ENCODE data around the gene LTBP1.
A peak's percentile ranks its signal among the peaks of the same experiment; 100 is the strongest.
"Not testable (repeated sequence)": the region's sequence is repeated elsewhere in the genome, so short reads cannot be mapped to it uniquely, and the experiment has no call there.

LTBP1 gene

DNA sequence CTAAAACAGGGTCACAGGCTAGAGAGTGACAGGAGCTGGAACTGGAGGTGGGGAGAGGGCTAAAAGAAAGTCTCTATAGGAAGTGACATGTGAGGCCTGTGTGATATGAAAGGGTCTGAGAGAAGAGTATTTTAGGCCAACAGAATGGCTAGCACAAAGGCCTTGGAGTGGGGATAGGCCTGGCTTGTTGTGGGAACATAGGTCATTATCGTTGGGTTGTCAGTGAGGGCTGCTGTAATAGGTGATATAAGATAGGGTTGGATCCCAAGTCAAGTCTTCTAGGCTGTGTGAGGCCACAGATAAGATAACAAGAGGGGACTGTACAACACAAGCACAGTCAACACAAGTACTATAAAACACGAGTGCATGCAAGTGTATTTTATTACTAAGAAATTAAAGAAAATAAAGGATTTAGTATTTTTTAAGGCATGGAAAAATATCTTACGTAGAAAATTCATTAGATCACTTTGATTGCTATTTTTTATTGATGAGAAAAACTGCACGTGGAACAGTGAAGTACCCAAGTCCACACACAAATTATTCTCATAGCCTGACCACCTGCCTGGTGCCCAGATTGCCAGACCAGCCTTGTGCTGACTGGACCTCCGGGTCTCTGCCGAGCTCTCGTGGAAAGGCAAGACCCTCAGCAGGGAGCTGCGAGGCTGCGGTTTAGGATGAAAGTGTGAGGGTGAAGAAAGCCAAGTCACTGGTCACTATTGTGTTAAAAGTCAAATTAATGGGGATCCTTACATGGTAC lies 14.1 kb downstream of the LTBP1 start:
- no peak for DNase-seq (ENCODE audit: low read depth in 2 of 2)

DNA sequence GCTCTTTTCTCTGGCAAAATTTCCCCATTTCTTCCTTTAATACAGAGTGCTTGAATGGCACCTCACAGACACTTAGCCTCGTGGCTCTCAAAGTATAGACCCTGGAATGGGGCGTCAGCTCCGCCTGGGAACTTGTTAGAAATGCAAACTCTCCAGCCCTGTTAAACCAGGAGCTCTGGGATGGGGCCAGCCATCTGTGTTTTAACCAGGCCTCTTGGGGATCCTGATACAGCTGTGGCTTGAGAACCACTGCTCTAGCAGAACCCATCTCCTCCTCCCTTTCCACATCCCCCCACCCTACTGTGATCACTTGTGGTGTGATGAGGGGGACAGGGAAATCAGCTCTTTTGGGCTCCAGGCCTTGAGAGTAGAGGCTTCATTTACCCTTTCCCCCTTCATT lies 15.9 kb downstream of the LTBP1 start:
- no peak for DNase-seq (ENCODE audit: low read depth in 2 of 2)

GRCh38 chr2:32963941-32964340 lies 17.2 kb downstream of the LTBP1 start:
- peak in 1 of 2 experiments; percentile 18 for DNase-seq (ENCODE audit: low read depth in 2 of 2)

DNA sequence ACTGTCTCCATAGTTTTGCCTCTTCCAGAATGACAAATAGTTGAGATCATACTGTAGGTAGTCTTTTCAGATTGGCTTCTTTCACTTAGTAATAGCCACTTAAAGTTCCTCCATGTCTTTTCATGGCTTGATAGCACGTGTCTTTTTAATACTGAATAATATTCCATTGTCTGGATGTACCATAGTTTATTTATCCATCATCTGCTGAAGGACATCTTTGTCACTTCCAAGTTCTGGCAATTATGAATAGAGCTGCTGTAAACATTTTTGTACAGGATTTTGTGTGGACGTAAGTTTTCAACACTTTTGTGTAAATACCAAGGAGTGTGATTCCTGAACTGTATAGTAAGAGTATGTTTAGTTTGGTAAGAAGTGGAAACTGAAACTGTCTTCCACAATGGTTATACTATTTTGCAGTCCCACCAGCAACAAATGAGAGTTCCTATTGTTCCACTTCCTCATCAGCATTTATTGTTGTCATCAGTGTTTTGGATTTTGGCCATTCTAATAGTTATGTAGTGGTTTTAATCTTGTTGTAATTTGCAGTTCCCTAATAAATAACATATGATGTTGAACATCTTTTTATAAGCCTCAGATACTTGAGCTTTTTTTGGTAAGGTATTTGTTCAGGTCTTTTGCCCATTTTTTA lies 18.9 kb downstream of the LTBP1 start:
- no peak for DNase-seq (ENCODE audit: low read depth in 2 of 2)

- DNase-seq (ENCODE audit: low read depth in 2 of 2), result no peak
Observed at GRCh38 chr2:32969444-32970162, 22.9 kb downstream of the LTBP1 start.

DNA sequence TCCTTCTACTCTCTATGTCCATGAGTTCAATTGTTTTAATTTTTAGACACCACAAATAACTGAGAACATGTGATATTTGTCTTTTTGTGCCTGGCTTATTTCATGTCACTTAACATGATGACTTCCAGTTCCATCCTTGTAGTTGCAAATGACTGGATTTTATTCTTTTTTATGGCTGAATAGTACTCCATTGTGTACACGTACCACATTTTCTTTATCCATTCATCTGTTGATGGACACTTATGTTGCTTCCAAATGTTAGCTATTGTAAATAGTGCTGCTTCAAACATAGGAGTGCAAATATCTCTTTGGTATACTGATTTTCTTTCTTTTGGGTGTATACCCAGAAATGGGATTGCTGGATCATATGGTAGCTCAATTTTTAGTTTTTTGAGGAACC lies 27.0 kb downstream of the LTBP1 start:
- DNase-seq (ENCODE audit: low read depth in 2 of 2), result not testable (repeated sequence)

- DNase-seq (ENCODE audit: low read depth in 2 of 2), result no peak
Observed at GRCh38 chr2:32976409-32977063, 29.8 kb downstream of the LTBP1 start.

GRCh38 chr2:32977228-32977758 lies 30.5 kb downstream of the LTBP1 start:
- no peak for DNase-seq (ENCODE audit: low read depth in 2 of 2)

- no peak for DNase-seq (ENCODE audit: low read depth in 2 of 2)
Observed at GRCh38 chr2:32981612-32982011, 34.9 kb downstream of the LTBP1 start.

GRCh38 chr2:32983193-32983924 lies 36.6 kb downstream of the LTBP1 start:
- DNase-seq (ENCODE audit: low read depth in 2 of 2), result not testable (repeated sequence)

GRCh38 chr2:32986480-32986879 lies 39.7 kb downstream of the LTBP1 start:
- no peak for DNase-seq (ENCODE audit: low read depth in 2 of 2)

DNA sequence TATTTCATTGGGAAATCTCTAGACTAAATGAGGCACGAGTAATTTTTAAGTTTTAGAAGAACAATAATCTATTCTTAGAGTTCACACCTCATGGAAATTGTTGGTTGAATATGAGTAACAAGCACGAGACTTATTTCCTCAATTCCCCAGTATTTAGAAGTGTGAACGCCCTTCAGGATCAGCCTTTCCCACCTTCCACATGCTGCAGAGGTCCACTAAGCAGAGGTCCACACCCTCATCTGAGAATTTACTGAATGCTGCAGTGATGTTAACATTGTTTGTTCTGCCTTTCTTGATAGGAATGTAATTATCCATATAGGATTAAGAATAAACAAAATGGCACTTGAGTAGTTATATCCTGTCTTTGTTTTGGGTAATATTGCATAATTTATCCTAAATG lies 41.8 kb downstream of the LTBP1 start:
- no peak for DNase-seq (ENCODE audit: low read depth in 2 of 2)

DNA sequence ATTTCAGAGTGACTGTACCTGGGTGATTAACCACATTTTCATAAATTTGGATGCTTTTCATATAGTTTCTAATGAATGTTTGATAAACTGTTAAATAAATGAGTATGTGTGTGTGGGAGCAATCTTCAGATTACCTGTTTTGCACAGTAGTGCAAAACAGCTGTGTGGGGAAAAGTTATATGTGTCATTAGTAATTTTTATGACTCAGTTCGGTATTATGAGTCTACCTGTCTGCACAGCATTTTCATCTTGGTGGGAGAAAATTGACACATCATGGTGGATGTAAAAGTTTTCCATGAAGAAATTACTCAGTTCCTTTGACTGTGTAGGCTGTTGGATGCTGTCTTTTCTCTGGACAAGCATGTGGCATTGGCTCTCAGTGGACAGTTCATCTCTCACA lies 43.8 kb downstream of the LTBP1 start:
- no peak for DNase-seq (ENCODE audit: low read depth in 2 of 2)

DNA sequence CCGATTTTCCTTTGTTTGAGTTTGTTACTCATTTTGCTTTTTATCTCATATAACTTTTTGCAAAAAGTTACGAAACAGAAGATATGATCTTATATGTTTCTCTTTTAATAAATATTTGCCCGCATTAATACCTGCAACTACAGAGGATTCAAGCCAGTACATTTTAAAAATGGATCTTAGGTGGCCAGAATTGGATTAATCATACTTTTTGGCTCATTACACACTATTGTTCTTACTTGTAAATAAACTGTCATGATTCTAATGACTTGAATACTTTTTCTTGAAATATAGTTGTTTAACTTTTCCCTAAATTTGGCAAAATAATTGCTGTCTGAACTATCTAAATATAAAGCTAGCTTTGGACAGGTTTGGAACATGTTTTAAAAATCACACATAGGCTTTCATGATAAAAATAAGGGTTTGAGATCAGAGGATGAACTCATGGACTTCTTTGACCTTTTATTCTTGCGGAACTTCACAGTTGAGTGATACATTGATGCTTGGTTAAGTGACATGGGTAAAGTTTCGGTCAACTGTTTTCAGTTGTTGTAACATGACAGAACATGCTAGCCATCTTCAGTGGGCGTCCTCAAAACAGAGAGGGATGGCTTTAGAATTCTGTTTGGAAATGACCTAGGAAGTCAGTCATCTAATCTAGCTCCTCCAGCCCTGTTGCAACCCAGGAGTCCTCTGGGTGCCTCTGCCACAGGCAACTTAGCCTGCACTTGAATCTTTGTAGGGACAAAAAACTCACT lies 44.5 kb downstream of the LTBP1 start:
- no peak for DNase-seq (ENCODE audit: low read depth in 2 of 2)

GRCh38 chr2:32993005-32993539 lies 46.3 kb downstream of the LTBP1 start:
- no peak for DNase-seq (ENCODE audit: low read depth in 2 of 2)

DNA sequence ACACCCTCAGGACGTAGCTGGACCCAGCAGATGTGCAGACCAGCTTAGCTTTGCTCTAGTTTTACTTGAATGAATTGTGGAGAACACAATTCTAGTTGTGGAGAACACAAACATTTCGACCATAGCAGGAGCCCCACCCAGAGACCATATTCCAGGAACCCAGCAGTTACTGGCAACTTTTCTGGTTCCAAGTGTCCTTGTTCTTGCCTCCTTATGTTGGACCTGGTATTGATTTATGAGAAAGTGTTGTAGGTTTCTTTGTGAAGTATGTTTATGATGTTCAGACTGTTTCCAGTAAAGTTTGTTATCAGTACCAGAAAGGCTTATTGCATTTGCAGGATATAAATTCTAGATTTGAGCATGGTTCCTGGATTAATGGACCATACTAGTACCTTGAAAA lies 51.0 kb downstream of the LTBP1 start:
- DNase-seq (ENCODE audit: low read depth in 2 of 2), result no peak

GRCh38 chr2:33000986-33001385 lies 54.2 kb downstream of the LTBP1 start:
- DNase-seq (ENCODE audit: low read depth in 2 of 2), result peak in 1 of 2 experiments; percentile 26

GRCh38 chr2:33001823-33002222 lies 55.1 kb downstream of the LTBP1 start:
- no peak for DNase-seq (ENCODE audit: low read depth in 2 of 2)

- no peak for DNase-seq (ENCODE audit: low read depth in 2 of 2)
Observed at GRCh38 chr2:33002863-33003262, 56.1 kb downstream of the LTBP1 start.

DNA sequence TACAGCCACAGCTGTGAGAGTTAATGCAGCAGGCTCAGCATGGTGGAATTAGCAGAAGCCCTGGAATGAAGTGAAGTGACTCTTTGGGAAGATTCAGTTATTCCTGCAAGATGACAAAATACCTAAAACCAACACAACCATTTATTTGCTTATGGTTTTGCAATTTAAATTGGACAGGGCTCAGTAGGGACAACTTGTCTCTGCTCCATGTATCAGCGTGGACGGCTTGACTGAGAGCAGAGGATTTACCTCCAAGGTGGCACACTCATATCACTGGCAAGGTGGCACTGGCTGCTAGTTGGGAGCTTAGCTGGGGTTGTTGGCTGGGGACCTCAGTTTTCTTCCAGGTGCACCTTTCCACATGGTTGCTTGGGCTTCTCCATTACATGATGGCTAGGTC lies 58.3 kb downstream of the LTBP1 start:
- no peak for DNase-seq (ENCODE audit: low read depth in 2 of 2)

Measured in fibroblast of skin of left biceps (primary cell).